ENCODE data around the gene GSC.

GRCh38 chr14:94752591-94753436 lies 17.1 kb downstream of the GSC start:
- TF ChIP-seq CTCF (IDR thresholded peaks at IDR 0.05 in 4 of 5, conservative IDR thresholded peaks at IDR 0.05 in 1 of 5) (no peak), POLR2A (IDR thresholded peaks at IDR 0.05) (no peak)

Data from gastrocnemius medialis (tissue), 4 donors.